Nephron progenitor cell (in vitro differentiated cells): ENCODE data around the gene TTLL11.

ENCODE experiments used
- DNase-seq: peaks from one replicate; pipeline ENCODE4 v3.0.0; 2021
- H3K27ac Mint-ChIP-seq: 2 replicates; pipeline ENCODE4 v1.8.0; 2021; ENCODE audit warnings: mild to moderate bottlenecking, moderate library complexity, mixed read lengths
- H3K27me3 Mint-ChIP-seq: 2 replicates; pipeline ENCODE4 v1.8.0; 2021; ENCODE audit warnings: mild to moderate bottlenecking, low read depth, mixed read lengths; ENCODE audit not compliant: poor library complexity
- H3K36me3 Mint-ChIP-seq: 2 replicates; pipeline ENCODE4 v1.8.0; 2021; ENCODE audit warnings: low read depth, mixed read lengths
- H3K4me1 Mint-ChIP-seq: 2 replicates; pipeline ENCODE4 v1.8.0; 2021; ENCODE audit warnings: mixed read lengths
- H3K4me3 Mint-ChIP-seq: 2 replicates; pipeline ENCODE4 v1.8.0; 2021; ENCODE audit warnings: mild to moderate bottlenecking, moderate library complexity, mixed read lengths
- H3K9me3 Mint-ChIP-seq: 2 replicates; pipeline ENCODE4 v1.8.0; 2021; ENCODE audit warnings: mild to moderate bottlenecking, moderate library complexity, mixed read lengths
- CTCF ChIP-seq: fragments of 200-600 bp; sonication (generic); IDR thresholded peaks from 2 replicates; pipeline ENCODE4 v1.5.0; 2021; ENCODE audit warnings: antibody characterized with exemption

The TTLL11 gene

DNA sequence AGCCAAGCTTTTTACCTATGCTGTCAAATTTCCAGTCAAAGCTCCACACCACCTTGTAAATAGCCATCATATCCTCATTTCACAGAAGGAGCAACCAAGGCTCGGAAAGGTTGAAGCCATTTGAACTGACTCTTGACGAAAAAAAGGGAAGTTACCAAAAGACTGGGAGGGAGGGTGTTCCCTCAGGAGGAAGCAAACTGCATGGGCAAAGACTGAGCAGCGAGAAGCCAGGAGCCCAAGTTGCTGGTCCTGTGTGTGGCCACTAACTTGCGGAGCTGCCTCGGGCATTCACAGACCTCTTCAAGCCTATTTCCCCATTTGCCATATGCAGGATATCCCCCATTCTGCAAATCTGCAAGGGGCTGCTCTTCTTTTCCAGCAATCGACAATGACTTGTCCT, 37.4 kb downstream of the TTLL11 start:
- no peak for TF ChIP-seq CTCF
- Mint-ChIP-seq H3K27me3 (peaks cover 17% of the 10 kb centered on the region), H3K9me3 (no peaks in the 10 kb centered on the region), H3K4me3 (no peak overlapping the region), H3K27ac (no peak overlapping the region), H3K4me1 (peaks cover 6% of the 10 kb centered on the region), H3K36me3 (no peaks in the 10 kb centered on the region)
- no peak for DNase-seq

DNA sequence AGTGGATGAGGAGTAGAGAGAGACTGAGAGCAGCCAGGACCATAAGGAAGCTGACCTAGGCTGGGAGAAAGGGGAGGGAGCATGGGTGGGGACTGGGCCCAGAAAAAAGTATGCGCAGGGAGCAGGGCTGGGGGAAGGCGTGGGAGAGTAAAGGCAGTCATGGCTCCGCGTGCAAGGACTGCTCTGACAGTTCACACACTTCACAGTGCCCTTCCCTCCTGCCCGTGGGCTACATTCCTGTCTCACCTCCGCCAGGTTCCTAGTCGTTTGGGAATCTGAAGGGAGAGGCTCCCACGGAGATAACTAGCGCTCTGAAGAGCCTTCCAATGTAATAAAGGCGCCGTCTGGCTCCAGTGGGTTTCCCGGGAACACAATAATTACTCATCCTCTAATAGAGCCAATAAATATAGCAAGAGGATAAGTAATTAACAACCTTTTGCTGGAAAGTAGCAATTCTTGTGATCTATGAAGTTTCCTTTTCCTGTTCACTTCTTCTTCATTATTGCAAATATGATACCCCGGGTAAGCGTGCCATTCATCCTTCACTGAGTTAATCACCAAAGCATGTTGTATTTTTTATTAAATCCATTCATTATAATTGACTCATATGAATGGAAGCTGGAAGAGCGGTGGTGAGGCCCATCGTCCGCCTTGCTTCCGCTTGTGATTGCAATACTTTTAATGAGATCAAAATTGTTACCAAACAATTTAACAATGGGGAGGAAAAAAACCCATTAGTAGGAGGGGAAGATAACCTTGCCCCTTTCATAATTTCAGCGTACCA, 39.3 kb downstream of the TTLL11 start:
- no peak for TF ChIP-seq CTCF
- H3K27ac Mint-ChIP-seq, result no peak overlapping the region
- H3K27me3 Mint-ChIP-seq, result peaks cover 16% of the 10 kb centered on the region
- H3K36me3 Mint-ChIP-seq, result no peaks in the 10 kb centered on the region
- peaks cover 6% of the 10 kb centered on the region for H3K4me1 Mint-ChIP-seq
- DNase-seq, result no peak
- no peak overlapping the region for H3K4me3 Mint-ChIP-seq
- no peaks in the 10 kb centered on the region for H3K9me3 Mint-ChIP-seq

GRCh38 chr9:122053064-122053463, 40.0 kb downstream of the TTLL11 start:
- Mint-ChIP-seq H3K4me1 (peaks cover 6% of the 10 kb centered on the region), H3K4me3 (no peak overlapping the region), H3K27me3 (peaks cover 18% of the 10 kb centered on the region), H3K36me3 (no peaks in the 10 kb centered on the region), H3K9me3 (no peaks in the 10 kb centered on the region), H3K27ac (no peak overlapping the region)
- no peak for DNase-seq
- no peak for TF ChIP-seq CTCF

GRCh38 chr9:122051351-122052321, 41.5 kb downstream of the TTLL11 start:
- Mint-ChIP-seq H3K36me3 (no peaks in the 10 kb centered on the region), H3K27me3 (peaks cover 18% of the 10 kb centered on the region), H3K9me3 (no peaks in the 10 kb centered on the region), H3K4me3 (no peak overlapping the region), H3K4me1 (peaks cover 6% of the 10 kb centered on the region), H3K27ac (no peak overlapping the region)
- no peak for DNase-seq
- no peak for TF ChIP-seq CTCF

- DNase-seq, result no peak
- H3K4me3 Mint-ChIP-seq, result no peak overlapping the region
- H3K9me3 Mint-ChIP-seq, result peaks cover 5% of the 10 kb centered on the region
- TF ChIP-seq CTCF, result no peak
- H3K4me1 Mint-ChIP-seq, result peaks cover 6% of the 10 kb centered on the region
- H3K36me3 Mint-ChIP-seq, result no peaks in the 10 kb centered on the region
- peaks cover 9% of the 10 kb centered on the region for H3K27me3 Mint-ChIP-seq
- no peak overlapping the region for H3K27ac Mint-ChIP-seq
Observed at GRCh38 chr9:122050167-122050566, 42.9 kb downstream of the TTLL11 start.
